ENCODE measurements around the gene CLIC1.

CLIC1 gene

DNA sequence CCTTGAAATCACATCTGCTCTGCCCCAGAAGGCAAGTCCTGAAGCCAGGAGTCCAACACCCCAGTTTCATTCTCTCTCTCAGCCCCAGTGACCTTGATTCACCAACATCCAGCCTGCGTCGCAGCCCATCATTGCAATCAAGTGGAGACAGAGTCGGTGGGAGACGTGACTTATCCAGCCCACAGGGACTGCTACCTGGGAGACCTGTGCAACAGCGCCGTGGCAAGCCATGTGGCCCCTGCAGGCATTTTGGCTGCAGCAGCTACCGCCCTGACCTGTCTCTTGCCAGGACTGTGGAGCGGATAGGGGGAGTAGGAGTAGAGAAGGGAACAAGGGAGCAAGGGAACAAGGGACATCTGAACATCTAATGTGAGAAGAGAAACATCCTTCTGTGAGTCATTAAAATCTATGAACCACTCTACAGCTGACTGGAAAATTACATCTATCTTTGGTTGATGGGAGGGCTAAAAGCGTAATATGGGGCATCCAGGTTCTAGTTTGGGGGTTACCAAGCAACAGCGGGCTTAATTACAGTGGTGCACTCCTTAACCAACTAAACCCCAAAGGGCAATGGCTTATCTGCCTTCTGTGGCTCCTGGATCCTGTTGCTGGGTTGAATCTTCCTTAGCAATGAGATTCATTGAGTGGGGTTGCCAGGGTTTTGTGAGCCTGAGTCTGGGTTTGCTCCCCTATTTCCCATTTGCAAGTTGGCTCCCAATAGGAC is 18.7 kb downstream of the CLIC1 start:
- TF ChIP-seq, protein P1, sequence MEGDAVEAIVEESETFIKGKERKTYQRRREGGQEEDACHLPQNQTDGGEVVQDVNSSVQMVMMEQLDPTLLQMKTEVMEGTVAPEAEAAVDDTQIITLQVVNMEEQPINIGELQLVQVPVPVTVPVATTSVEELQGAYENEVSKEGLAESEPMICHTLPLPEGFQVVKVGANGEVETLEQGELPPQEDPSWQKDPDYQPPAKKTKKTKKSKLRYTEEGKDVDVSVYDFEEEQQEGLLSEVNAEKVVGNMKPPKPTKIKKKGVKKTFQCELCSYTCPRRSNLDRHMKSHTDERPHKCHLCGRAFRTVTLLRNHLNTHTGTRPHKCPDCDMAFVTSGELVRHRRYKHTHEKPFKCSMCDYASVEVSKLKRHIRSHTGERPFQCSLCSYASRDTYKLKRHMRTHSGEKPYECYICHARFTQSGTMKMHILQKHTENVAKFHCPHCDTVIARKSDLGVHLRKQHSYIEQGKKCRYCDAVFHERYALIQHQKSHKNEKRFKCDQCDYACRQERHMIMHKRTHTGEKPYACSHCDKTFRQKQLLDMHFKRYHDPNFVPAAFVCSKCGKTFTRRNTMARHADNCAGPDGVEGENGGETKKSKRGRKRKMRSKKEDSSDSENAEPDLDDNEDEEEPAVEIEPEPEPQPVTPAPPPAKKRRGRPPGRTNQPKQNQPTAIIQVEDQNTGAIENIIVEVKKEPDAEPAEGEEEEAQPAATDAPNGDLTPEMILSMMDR (IDR thresholded peaks at IDR 0.05; ENCODE audit: low read depth, low read length): no peak
- no peak overlapping the region for H3K4me3 ChIP-seq (ENCODE audit: low read depth, low read length)

DNA sequence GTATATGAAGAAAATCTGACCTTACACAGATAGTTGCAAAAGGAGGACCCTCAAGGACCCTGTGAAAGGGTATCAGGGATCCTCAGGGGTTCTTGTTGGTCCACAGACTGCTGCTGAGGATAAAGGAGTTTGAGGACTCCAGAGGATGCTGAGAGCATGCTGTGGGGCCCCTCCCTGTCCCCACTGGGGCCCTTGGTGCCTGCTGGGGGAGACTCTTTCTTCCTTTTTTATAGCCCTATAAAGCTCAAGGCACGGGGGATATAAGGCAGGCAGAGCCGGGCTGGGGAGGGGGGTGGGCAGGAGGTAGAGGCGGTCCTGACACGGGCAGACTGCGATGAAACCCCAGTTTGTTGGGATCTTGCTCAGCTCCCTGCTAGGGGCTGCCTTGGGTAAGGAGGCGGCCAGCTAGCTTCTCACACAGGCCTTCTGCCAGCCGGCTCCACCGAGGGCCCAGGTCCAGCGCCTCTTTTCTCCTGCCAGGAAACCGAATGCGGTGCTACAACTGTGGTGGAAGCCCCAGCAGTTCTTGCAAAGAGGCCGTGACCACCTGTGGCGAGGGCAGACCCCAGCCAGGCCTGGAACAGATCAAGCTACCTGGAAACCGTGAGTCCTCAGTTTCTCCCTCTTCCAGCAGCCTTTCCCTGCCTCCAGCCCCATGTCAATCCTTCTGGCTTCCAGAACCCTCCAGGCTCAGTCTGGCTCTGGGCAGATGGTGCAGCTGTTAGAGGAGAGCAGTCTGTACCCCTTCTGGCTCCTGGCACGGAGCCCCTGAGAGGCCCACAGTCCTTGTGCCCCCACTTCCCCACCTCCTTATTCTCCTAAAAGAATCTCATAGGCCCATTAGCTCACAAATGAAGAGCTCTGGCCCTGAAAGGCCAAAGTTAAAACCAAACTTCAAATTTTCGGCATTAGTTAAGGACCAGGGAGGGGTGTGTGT is 21.0 kb downstream of the CLIC1 start, which contains the start of gene LY6G6D:
Gene LY6G6D (plus strand): TSS at position 327 of the 937 bp plus-strand sequence. CDS start 8 bp downstream, at position 335.
- TF ChIP-seq, protein P1 (IDR thresholded peaks at IDR 0.05; ENCODE audit: low read depth, low read length): no peak
- H3K4me3 ChIP-seq (ENCODE audit: low read depth, low read length): no peak within 1 kb of the TSS

DNA sequence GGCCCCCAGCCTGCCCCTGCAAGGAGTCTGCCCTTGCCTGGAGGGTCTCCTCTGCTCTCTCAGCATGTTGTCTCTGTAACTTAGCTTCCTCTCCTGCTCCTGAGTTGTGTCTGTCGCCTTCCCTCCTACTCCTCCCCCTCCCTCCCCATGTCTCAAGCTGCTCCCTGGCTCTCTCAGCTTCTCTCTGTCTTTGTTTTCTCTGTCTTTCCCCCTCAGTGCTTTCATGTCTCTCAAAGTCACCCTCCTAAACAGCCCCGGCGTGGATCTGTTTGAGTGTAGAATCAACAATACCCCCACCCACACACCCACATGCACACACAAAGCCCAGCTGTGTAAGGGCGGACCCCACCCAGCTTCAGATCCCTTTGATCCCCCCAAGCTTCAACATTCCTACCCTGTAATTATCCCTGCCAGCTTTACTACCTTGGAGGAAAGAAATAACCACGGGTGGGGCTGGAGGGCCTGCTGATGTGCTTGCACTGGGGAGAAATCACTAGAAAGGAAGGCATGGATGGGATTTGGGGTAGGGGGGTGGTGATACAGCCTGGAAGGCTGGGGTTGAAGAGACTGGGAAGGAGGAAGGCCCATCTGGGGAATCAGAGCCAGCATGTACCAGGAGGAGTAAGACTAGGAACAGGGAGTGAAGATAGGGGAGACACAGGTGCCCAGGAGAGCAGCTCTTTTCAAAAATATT is 22.2 kb downstream of the CLIC1 start:
- no peak overlapping the region for H3K4me3 ChIP-seq (ENCODE audit: low read depth, low read length)
- TF ChIP-seq, protein P1 (IDR thresholded peaks at IDR 0.05; ENCODE audit: low read depth, low read length): no peak

DNA sequence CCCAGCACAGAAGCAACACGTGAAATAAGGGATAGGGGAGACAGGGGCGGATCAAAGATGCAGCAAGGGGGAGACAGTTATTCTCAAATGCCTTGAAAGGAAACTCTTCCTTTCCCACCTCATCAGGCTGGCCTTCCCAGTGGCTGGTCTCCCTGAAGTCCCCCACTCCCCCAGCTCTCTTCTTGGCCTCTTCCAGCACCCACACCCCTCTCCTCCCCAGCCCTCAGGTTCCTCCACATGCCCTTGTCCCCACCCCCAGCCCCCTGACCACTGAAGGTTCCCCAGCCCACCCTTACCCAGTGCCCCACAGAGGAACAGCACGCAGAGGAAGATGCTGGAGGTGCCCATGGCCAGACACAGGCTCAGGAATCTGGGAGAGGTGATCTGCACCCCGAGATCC is 22.9 kb downstream of the CLIC1 start:
- TF ChIP-seq, protein P1 (IDR thresholded peaks at IDR 0.05; ENCODE audit: low read depth, low read length): no peak

DNA sequence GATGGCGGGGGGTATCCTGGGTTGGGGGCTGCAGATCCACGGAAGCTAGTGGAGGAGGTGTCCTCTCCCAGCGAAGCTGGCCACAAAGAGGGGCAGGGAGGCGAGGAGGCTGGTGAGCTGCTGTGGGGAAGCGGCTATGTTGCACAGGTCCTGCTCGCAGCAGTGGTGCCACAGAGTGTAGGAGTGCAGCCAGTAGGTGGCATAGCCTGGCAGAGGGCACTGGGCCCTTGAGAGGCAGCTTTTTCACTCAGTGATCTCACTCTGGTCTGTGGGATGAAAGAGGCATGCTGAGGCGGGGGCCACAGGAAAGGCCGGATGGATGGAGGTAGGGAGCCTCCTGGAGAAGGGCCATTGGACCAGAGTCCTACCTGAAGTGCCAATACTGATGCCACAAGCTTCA is 24.0 kb downstream of the CLIC1 start:
- TF ChIP-seq, protein P1 (IDR thresholded peaks at IDR 0.05; ENCODE audit: low read depth, low read length): no peak
- H3K4me3 ChIP-seq (ENCODE audit: low read depth, low read length): no peak overlapping the region

More for the DNA sequence above, 22.9 kb downstream of the CLIC1 start:
- no peak overlapping the region for H3K4me3 ChIP-seq (ENCODE audit: low read depth, low read length)

DNA sequence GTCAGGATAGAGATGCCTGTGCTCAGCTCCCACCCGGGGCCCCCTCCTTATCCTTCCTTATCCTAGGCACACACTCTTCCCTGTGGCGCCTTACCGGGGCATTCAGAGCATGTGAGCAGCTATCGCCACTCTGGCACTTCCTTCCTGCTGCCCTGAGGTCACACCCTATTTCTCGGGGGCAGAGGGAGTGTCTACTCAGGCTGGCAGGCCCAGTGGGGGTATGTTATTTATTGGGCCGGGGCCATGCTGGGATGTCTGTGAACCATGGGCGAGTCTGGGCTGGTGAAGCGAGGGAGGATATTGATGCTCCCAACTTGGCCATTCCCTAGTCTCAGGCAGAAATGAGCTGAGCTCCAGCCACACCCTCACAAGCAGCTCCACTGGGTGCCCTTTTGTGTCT is 25.1 kb downstream of the CLIC1 start:
- TF ChIP-seq, protein P1 (IDR thresholded peaks at IDR 0.05; ENCODE audit: low read depth, low read length): no peak
- H3K4me3 ChIP-seq (ENCODE audit: low read depth, low read length): no peak overlapping the region
